22Rv1 (cell line): Measurements from ENCODE around the gene FBXO28.

Experiments used
- CTCF ChIP-seq: fragments of 450-650 bp; IDR thresholded peaks from 2 replicates; pipeline ENCODE4 v1.5.1; 2017; ENCODE audit warnings: mild to moderate bottlenecking
- ZFX ChIP-seq: fragments of 450-650 bp; IDR thresholded peaks from 2 replicates; pipeline ENCODE4 v1.6.1; 2017; ENCODE audit warnings: antibody characterized with exemption, borderline replicate concordance

- no peak for TF ChIP-seq CTCF
- no peak for TF ChIP-seq ZFX
Measured at GRCh38 chr1:224149709-224150108, 35.8 kb downstream of the FBXO28 start.
